A673 (cell line): ENCODE measurements around the gene SPACA5. TPM values are rescaled to one million over a fixed set of nuclear protein-coding genes. Genes with fewer than 3 reads are reported as not detected.

Experiments used
- BruUV-seq: library from RNA; stranded (reverse); fragments of 400-500 nt; replicated peaks from 2 replicates; lab custom pipeline; 2021; lab: Mats Ljungman, UMichigan
- CTCF ChIA-PET: fragments of 300-600 bp; sonication (Branson Sonifier 250); formaldehyde crosslinking; loops from one replicate; lab custom pipeline; 2022; ENCODE audit warnings: antibody characterized with exemption; lab: Charles Lee
- POLR2A ChIA-PET: fragments of 300-600 bp; sonication (Branson Sonifier 250); formaldehyde crosslinking; loops from one replicate; lab custom pipeline; 2022; ENCODE audit warnings: antibody characterized with exemption; ENCODE audit not compliant: low non-redundant PET; lab: Charles Lee
- DNase-seq: peaks from one replicate; pipeline ENCODE4 v3.0.0-alpha.2; 2015; ENCODE audit warnings: low spot score
- H3K27ac ChIP-seq: fragments of 200-600 bp; sonication (generic); 2 replicates; pipeline ENCODE4 v1.5.1; 2016; ENCODE audit warnings: mixed run types, low read depth, mild to moderate bottlenecking, mixed read lengths, antibody characterized with exemption, low read length; ENCODE audit not compliant: poor library complexity, severe bottlenecking
- H3K27me3 ChIP-seq: fragments of 200-600 bp; sonication (generic); replicated peaks from 2 replicates; pipeline ENCODE4 v1.6.1; 2017; ENCODE audit warnings: mixed run types, low read depth, mild to moderate bottlenecking, mixed read lengths, antibody characterized with exemption, low read length; ENCODE audit not compliant: insufficient read depth, poor library complexity
- H3K36me3 ChIP-seq: fragments of 200-600 bp; sonication (generic); 2 replicates; pipeline ENCODE4 v1.6.1; 2016; ENCODE audit warnings: mixed run types, mild to moderate bottlenecking, mixed read lengths, antibody characterized with exemption, low read length; ENCODE audit not compliant: insufficient read depth, poor library complexity, severe bottlenecking
- H3K4me1 ChIP-seq: fragments of 200-600 bp; sonication (generic); 2 replicates; pipeline ENCODE4 v1.6.1; 2017; ENCODE audit warnings: mixed run types, mild to moderate bottlenecking, mixed read lengths, antibody characterized with exemption, low read length; ENCODE audit not compliant: insufficient read depth, poor library complexity, severe bottlenecking
- H3K4me3 ChIP-seq: fragments of 200-600 bp; sonication (generic); 2 replicates; pipeline ENCODE4 v1.5.1; 2016; ENCODE audit warnings: low read depth, mixed run types, mild to moderate bottlenecking, mixed read lengths, low read length; ENCODE audit not compliant: poor library complexity, severe bottlenecking
- H3K9me3 ChIP-seq: fragments of 200-600 bp; sonication (generic); 2 replicates; pipeline ENCODE4 v1.6.1; 2016; ENCODE audit warnings: mixed run types, low read depth, mild to moderate bottlenecking, mixed read lengths, antibody characterized with exemption, low read length; ENCODE audit not compliant: poor library complexity, severe bottlenecking
- CTCF ChIP-seq: fragments of 300-800, 200-600 bp; sonication (generic); conservative IDR thresholded peaks from 2 replicates; pipeline ENCODE4 v1.5.1; 2017; ENCODE audit warnings: low read depth, mild to moderate bottlenecking, antibody characterized with exemption, low read length, moderate library complexity, mixed read lengths
- EZH2 ChIP-seq: fragments of 200-600 bp; sonication (generic); IDR thresholded peaks from 2 replicates; pipeline ENCODE4 v1.6.1; 2017; ENCODE audit warnings: borderline replicate concordance, low read depth, mild to moderate bottlenecking, mixed read lengths, antibody characterized with exemption, low read length; ENCODE audit not compliant: poor library complexity, severe bottlenecking
- intact Hi-C: fragments of 100-400 bp; cut with micrococcal nuclease; formaldehyde crosslinking; loops from one replicate; pipeline ENCODE4 v1.10.0; 2022; ENCODE audit not compliant: unreplicated experiment
- total RNA-seq: library from RNA; stranded (reverse); gene quantifications from 2 replicates; pipeline ENCODE4 v1.2.3, GENCODE V29; 2021

Gene SPACA5
- total RNA-seq, 1 experiment from 2014 or later, result not detected

- H3K9me3 ChIP-seq, result no peaks in the 10 kb centered on the region
- TF ChIP-seq EZH2 (no peak), CTCF (no peak)
- CTCF ChIA-PET, result no interaction called here
Measured at GRCh38 chrX:48046846-48047245, 40.1 kb downstream of the SPACA5 start.

GRCh38 chrX:48058621-48059295 lies 52.0 kb downstream of the SPACA5 start:
- Histone ChIP-seq H3K4me3 (no peak overlapping the region), H3K9me3 (peaks cover 31% of the 10 kb centered on the region), H3K36me3 (no peaks in the 10 kb centered on the region), H3K27me3 (no peaks in the 10 kb centered on the region), H3K4me1 (no peaks in the 10 kb centered on the region), H3K27ac (no peak overlapping the region)
- TF ChIP-seq CTCF, result no peak
- TF ChIP-seq EZH2, result no peak
- BruUV-seq, result no TSS peak
- intact Hi-C loops, result no loop called here
- ChIA-PET POLR2A (no interaction called here), CTCF (no interaction called here)
- DNase-seq, result no peak

More at GRCh38 chrX:48046846-48047245, 40.1 kb downstream of the SPACA5 start:
- intact Hi-C loops, result no loop called here
- DNase-seq, result no peak
- POLR2A ChIA-PET, result no interaction called here
- H3K27me3 ChIP-seq, result no peaks in the 10 kb centered on the region
- H3K4me1 ChIP-seq, result peaks cover 16% of the 10 kb centered on the region
- H3K36me3 ChIP-seq, result no peaks in the 10 kb centered on the region
- no peak overlapping the region for H3K4me3 ChIP-seq
- BruUV-seq, result no TSS peak
- H3K27ac ChIP-seq, result peak overlapping the region; percentile 74

GRCh38 chrX:48059296-48059639 lies 52.5 kb downstream of the SPACA5 start:
- no peak for DNase-seq
- H3K4me1 ChIP-seq, result no peaks in the 10 kb centered on the region
- BruUV-seq, result no TSS peak
- H3K36me3 ChIP-seq, result no peaks in the 10 kb centered on the region
- no peak overlapping the region for H3K27ac ChIP-seq
- H3K9me3 ChIP-seq, result peaks cover 31% of the 10 kb centered on the region
- POLR2A ChIA-PET, result no interaction called here
- H3K27me3 ChIP-seq, result no peaks in the 10 kb centered on the region
- intact Hi-C loops, result no loop called here
- no peak overlapping the region for H3K4me3 ChIP-seq
- CTCF ChIA-PET, result no interaction called here
- TF ChIP-seq CTCF (no peak), EZH2 (no peak)

Other genes starting within 250 kb of the SPACA5 start
- 11.2 and 12.3 TPM in 2 replicates for gene ZNF81, start 170.1 kb upstream of the SPACA5 start, total RNA-seq
- 6.4 and 6.5 TPM in 2 replicates for gene ZNF182, start 3.0 kb upstream of the SPACA5 start, total RNA-seq
- 0.31 and 1.6 TPM in 2 replicates for gene ZNF630, start 64.7 kb downstream of the SPACA5 start, total RNA-seq
- gene SPACA5B, start 123.6 kb downstream of the SPACA5 start, total RNA-seq, result not detected in 2 replicates
- gene SSX5, start 189.8 kb downstream of the SPACA5 start, total RNA-seq, result not detected in 2 replicates
- gene SSX1, start 248.4 kb downstream of the SPACA5 start, total RNA-seq, result not detected in 2 replicates